DMS53 (cell line): ENCODE results near the gene AHRR.
"Not testable (repeated sequence)": the region's sequence is repeated elsewhere in the genome, so short reads cannot be mapped to it uniquely, and the experiment has no call there.

Source experiments
- DNase-seq: peaks from one replicate; lab custom pipeline; 2025; lab: John Stamatoyannopoulos, UW

AHRR gene

DNA sequence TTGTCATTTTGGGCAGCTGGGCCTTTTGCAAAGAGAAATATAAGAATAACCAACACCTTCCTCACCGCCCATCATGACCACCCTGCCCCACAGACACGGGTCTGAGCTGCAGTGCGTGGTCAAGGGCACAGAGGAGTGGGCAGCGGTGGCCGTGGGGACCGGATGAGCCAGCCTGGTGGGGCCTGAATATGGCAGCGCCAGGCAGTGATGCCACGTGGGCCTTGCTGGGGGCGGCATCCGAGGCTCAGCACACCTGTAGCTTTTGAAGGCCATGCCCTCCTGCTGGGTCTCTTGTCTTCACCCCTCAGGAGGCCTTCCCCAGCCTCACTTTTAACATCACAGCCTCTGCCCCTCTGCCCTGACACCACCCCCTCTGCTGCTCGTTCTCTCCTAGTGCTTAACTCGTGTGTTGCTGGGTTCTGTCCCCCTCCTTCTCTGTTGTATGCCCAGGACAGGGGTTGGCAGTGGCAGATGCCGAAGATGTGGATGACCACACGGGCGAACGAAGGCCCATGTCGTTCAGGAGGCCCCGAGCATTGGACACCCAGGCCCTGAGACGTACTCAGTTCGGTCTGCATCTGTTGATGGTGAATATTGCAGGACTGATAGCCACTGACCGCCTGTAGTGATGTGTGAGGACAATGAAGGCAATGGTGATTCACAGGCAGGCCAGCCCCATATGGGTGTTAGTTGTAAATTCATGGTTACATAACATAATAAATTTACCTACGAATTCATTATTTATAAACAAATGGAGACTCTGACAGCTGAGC lies 46.0 kb downstream of the AHRR start:
- DNase-seq: no peak

DNA sequence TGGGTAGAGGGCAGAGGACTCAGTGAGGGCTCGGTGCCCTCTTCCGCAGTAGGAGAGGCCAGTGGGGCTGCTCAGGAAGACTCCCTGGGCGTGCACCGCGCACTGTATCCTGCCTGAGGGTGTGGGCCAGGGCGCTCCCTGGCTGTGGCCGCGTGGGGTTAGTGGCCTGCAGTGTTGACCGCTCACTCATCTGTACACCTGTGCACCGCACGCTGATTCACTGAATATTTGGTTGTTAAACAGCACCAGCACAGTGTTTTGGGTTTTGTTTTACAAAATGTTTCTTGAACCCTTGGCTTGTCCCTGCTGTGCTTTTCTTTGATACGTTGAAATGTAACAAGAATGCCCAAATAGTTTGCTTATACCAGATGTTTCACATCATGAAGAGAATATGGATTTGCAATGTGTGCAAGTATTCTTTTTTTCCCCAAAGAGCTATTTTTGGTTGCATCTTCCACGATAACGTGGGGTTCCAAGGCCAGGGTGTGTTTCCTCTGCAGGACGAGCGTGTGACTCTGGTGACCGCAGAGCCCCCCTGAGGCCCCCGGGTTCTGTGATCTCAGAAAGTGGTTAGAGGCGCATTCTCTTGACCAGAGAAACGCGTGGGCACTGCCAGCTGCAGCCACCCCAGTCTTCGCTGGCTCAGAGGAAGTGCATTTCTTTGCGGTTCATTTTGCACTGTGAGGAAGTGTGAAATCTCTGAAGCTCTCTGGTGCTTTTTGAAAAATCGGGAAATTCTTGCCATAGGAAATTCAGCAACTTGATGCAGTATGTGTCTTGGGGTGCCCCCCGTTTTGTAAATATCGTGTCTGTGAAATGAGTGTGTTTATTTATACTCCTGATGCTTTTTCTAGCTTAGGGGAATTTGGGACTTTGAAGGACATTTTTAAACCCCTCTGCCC lies 46.9 kb downstream of the AHRR start:
- no peak for DNase-seq

DNA sequence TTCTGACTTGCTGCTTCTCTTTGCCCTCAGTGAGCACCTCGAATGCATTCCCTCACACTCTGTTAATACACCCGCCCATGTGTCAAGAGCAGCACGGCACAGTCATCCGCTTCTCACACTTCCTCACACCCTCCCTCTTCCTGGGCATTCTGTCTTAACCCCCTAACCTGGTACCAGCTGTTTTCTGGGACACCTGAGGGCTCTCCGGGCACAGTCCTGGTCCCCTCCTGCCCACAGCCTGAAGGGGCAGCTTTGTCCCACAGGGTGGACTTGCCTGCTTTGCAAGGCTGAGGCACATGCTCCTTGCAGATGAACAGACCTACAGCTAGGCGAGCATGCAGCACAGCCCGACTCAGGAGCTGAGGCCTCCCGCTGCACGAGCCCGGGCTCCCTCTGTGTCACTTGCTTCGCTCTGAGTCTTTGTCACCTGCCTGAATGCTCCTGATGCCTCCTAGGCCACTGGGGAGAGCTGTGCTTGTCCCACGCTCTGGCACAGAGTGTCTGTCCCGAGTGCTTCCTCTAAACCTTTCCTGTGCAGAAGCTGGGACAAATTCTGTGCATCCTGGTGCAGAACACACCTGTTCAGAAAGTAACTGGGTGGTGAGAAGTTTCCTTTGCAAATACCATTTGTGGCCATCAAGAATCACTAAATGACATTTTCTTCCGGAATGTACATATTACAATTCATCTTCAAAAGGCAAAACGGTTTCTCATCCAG lies 47.8 kb downstream of the AHRR start:
- peak; percentile 47 for DNase-seq

DNA sequence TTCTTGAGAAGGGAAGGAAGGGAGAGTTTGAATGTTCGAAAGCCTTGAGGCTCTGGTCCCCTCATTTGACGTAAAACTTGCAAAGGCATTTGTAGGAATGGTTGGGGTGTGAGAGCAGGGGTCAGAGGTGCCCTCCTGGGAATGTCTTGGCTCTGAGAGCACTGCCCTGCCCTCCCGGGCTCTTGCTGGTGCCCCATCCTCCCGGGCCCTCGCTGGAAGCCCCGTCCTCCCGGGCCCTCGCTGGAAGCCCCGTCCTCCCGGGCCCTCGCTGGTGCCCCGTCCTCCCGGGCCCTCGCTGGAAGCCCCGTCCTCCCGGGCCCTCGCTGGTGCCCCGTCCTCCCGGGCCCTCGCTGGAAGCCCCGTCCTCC lies 48.3 kb downstream of the AHRR start:
- not testable (repeated sequence) for DNase-seq

DNA sequence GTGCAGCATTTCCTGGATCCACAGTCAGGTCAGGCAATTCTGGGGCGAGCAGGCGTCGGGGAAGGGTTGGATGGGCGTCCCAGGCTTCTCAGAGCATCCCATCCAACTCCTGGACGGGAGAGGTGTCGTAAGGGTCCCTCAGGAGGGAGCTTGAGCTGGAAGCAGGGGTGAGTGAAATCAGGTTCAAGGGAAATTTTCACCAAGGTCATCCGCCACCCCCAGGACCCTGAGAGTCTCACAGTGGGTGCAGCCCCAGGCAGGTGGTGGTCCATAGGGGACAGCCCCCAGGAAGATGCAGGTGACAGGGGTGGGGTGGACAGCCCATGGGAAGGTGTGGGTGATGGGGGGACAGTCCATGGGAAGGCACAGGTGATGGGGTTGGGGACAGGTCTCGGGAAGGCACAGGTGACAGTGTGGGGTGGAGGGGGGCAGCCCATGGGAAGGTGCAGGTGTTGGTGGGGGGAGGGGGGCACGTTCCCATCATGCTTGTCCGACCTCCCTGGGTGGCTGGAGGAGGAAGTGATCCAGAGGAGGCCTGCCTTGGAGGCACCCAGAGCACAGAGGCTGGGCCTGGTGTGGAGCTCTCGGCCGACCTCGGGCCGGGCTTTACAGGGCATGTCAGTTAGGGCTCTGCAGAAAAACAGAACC lies 48.9 kb downstream of the AHRR start:
- DNase-seq: no peak

DNA sequence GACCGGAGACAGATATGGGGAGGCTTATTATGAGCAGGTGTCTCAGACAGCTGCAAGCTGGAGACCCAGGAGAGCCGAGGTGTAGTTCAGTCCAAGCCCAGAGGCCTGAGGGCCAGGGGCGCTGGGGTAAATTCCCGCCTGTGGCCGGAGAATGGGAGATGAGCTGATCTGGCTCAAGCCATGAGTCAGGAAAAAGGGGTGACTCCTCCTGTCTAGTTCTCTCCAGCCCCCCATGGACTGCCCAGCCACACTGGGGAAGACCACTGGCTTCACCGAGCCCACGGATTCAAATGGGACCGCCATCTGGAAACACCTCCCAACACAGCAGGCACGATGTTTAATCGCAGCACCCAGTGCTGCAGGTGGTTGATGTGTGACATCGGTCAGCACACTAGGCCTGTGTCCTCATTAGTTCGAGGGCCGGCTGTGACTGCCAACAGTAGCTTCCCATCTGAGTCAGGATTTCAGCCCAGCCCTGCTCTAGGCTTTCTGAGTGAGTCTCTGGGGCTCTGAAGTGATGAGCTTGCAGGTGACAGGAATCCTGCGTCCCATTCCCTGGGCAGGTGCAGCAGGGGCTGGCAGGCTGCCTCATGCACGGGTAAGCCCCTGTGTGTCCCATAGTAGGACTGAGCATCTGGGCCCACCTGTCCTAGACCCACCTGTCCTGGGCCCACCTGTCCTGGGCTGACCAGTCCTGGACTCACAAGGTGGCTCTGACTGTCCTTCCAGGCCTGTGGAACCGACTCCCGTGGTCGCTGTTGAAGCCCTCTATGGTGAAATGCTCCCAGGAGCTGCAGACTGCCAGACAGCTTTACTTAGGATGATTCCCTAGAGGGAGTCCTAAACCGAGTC lies 49.7 kb downstream of the AHRR start:
- DNase-seq: peak; percentile 85

DNA sequence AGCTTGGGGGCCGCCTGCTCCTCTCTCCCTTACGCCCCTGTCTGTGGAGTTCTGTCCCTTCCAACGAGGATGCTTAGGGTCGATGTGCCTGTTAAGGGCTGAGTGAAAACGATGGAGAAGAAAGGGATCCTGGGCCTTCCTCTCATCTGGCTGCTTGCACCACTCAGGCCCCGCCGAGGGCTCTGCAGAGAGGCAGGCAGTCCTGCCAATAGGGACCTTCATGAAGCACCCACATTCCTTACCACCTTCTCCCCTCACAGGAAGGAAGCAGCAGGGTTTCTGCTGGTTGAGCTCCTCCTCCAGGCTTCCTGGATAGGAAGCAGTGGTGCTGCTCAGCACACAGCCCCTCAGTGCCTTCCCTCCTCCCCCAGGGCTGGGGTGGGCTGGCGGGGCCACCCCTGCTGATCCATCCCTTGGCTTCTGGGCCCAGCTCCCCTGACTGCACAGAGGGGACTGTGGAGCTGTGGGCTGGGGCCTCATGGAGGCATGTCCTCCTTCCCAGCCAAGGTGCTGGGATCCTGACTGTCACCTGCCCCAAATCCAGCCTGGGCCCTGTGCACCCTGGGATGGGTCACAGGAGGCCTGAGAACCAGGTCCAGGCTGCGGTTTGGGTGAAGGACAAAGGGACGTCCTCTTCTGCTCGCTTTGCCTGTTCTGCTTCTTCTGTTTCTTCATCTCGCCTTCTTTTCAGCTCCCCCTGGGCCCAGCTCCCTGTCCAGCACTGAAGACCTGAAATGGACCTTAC lies 50.5 kb downstream of the AHRR start:
- peak; percentile 68 for DNase-seq

DNA sequence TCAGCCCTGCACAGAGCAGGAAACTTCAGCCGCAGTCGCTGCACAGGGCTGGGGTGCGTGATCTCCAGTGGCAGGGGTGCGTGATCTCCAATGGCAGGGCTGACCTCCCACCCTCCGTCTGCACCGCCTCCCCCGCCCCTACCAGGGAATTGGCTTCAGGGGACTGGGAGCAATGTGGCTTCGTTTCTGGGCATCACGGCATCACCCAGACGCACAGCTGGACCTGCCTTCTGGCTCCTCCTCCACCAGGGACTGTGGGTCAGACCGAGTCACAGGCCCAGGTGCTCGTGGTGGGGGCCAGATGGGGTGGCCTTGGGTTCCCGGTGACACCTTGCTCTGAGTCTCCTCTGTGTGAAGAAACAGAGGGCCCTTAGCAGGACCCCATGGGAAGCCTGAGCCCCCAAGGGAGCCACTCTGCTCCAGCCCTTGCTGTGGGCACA lies 51.1 kb downstream of the AHRR start:
- peak; percentile 92 for DNase-seq

DNA sequence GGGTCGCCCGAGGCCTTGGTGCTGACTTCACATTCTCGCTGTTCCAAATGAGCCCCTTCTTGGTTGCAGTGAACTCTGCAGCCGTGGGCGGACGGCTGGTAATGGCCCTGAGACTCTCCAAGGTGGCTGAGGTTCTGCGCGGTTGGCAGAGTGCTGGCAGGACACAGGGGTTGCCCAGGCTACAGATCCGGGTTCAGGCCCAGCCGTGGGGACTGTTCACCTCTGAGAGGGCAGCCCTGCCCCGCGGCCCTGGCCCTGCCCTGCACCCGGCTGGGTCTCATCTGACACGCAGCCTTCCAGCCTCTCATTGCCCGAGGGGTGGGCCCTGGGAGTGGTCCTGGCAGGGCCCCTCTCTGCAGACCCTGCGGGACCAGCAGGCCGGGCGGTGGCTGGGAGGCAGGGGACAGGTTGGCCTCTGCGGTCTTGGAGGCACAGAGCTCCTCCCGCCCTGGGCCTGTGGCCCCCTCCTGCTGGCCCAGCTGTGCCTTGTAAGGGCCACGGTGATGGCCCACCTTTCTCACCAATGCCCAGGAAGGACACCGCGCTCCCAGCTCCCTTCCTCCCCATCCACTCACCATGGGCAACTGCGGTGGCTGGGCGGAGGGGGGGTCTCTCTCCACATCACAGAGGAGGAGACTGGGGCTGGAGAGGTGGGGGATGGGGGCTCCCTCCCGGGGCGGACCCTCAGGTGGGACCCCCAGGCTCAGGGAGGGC lies 51.6 kb downstream of the AHRR start:
- peak; percentile 89 for DNase-seq

DNA sequence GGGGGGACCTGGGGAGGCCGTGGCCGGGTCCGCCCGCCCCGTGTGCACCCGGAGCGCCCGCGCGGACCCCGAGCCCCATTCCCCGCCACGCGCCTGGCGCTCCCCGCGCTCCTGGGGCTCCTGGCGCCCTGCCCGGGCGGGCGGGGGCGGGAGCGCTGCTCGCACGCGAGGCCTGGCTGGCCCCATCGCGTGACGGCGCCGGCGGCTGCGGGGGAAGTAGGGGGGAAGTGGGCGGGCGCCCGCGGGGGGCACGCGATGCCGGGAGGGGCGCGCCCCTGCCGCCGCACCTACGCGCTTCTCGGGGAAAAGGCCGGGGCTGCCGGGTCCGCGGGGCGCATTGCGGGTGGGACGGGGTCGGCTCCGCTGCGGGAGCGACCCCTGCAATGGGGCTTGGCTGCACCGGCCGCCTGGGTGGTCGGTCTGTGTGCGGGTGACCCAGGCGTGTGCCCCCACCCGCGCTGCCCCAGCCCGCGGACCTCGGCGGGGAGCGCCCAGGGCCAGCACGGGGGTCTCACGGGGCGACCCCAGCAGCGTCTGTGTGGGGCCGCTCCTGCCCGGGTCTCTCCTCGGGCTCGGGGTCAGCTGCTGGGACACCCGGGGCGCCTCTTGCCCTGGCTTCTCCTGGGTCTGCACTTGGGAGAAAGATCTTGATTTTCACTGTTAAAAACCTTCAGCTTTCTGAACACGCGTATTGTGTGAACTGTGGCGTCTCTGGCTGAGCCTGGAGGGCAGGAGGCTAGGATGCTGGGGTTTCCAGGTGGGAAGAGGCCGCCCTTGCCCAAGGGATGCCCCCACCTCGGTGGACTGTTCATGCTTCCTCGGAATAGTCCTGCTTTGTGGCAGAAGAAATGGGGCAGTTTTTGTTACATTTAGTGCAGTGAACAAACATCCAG lies 52.4 kb downstream of the AHRR start:
- peak; percentile 97 for DNase-seq

DNA sequence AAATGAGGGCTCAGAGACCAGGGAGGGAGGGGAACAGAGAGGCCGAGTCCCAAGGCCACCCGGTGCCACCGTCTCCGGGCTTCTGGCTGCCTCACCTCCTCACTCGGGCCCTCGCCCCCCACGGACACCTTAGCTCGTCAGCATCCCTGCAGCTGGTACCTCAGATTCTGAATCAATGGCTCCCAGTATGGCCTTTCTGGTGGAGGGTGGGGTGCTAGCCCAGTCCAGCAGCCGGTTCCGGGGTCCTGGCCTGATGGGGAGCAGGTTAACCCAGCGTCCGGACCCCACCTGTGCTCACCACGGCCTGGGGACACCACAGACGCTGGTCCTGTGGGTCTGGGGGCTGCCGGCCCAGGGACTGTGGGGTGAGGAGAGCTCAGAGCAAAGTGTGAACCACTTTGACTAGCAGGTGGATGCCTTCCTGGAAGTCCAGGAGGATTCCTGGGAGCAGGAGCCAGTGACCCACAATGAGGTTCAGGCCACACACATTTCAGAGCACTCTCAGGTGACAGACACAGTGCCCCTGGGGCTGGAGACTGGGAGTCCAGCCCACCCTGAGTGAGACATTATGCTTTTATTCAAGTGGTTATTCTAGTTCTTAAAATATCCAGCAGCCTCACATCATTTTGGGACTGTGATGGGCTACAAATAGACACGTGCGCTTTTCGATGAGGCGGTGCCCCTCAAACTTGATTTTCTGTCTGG lies 53.3 kb downstream of the AHRR start:
- peak; percentile 56 for DNase-seq

DNA sequence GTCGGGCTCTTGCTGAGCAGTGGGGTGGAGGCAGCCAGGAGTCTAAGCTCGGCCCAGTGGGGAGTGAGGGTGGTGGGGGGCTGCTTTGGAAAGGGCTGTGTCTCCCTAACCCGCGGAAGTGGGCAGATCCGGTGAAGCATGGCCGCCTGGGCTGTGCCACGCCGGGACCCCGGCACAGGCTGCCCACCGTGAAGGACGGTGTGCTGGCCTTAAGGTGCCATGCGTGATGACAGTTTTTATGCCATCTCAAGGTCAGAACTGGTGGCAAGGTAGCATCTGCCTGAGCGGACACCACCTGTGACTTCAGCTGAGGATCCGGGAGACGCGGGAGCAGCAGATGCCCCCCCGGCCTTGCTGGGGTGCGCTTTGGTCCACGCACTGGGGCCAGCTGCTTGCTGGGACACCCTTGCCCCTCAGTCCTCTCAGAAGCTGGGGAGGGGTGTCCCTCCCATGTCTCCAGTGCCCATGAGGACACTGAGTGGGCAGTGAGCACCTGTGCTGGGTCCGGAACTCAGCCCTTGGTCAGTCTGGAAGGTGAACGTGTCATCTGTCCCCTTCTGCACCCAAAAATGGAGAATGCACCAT lies 53.9 kb downstream of the AHRR start:
- DNase-seq: no peak

DNA sequence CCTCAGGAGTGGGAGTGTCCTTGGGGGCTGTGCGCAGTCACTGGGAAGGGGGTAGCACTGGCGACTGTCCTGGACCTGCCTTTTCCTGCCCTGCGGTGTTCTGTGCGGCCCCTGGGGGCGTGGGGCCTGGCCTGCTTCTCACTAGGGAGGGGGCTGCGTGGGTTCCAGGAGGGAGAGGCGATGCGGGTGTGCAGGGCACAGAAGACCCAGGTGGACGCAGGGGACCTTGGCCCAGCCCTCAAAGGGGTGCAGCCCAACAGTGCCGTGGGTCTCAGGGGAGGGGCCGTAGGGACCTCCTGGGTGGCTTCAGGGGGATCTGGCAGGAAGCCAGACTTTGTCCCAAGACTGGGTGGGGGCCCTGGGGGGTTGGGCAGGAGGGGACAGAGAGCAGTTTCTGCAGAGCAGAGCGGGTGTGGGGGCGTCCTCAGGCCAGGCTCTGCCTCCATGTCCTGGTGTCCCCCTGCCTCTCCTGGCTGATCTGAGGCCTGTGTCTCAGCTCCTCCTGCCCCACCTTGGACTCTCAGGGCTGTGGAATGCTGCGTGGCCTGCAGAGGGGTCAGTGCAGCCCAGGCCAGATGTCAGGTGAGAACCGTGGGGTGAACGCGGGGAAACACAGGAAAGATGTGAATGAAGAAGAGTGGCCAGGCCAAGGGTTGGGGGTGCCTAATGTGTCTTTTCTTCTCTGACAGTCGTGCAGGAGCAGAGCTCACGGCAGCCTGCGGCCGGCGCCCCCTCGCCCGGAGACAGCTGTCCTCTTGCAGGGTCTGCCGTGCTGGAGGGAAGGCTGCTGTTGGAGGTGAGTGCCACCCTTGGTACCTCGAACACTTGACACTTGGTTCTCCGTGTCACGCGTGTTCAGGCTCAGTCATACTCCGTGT lies 54.6 kb downstream of the AHRR start:
- DNase-seq: no peak

DNA sequence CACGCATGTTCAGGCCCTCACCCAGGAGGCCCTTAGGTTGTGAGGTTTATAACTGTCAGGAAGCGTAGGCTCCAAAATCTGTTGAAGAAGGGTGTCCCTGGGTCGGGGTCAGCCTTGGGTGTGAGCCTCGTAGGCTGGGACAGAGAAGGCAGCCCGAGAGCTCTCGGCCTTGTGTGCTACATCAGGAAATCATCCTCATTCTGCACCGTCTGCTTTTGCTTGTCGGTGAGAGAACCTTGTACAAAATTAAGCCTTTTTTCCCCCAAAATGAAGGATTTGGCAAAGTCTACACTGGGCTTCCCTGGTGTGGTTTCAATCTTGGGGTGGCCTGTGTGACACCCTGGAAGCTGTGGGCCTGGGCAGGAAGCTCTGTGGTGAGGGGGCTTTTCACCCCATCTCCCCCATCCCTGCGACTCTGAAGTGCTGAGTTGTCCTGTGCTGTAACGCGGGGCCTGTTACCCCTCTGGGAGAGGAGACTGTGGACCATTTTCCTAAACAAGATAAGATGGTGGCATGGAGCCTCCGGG lies 55.3 kb downstream of the AHRR start:
- no peak for DNase-seq

DNA sequence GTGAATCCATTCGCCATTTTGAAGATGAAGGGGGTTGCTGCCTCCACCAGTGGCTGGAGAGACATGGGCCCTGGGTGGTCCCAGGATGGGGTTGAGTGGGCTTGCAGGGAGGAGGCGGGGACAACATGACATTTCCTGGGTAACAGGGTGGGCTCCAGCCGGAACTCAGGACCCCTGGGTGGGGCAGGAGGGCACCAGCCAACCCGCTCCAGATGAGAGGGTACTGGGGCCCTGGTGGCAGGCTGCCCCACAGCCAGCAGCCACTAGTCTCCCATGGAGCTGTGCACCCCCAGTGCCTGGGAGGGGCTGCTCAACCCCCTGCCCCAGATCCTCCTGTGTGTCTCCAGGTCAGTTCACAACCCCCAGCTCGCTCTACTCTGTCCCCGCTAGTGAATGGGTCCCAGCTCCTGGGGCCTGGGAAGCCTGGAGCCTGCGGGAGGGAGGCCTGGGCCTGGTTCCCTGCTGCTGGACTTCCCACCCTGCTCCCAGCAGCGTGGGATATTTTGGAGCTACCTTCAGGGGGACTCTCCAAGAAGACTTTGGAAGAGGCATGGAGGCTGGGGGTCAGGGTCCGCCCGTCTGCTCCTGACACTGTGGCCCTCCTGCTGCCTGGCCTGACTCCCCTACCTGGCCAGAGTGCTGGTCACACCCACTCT lies 55.9 kb downstream of the AHRR start:
- DNase-seq: no peak
